Measurements from ENCODE around the gene KCNJ16. TPM values are rescaled to one million over a fixed set of nuclear protein-coding genes. Genes with fewer than 3 reads are reported as not detected.

The KCNJ16 gene
- total RNA-seq, 1 donor from 2014 or later: not detected

DNA sequence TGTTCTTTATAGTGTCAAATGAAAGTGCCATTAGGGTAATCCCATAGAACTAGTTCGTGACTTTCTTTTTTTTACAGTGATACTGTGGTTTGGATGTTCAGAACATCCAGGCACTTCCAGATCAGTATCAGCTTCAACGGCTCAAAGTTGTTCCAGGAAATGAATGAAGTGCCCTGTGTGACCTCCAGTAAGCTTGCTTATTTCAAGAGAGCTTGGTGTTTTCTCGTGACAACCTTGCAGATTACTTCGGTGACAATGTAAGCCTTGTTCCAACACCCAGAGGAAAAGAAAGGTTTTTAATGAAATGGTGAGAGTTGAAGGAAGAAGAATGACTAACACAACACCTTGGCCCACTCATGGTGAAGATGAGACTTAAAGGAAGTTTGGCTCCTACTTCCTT is 16.0 kb upstream of the KCNJ16 start:
- Histone ChIP-seq H3K27me3 (ENCODE audit: control insufficient read depth, insufficient read depth, low read length) (no peaks in the 10 kb centered on the region), H3K36me3 (ENCODE audit: control insufficient read depth, insufficient read depth, low read length) (no peaks in the 10 kb centered on the region), H3K4me3 (ENCODE audit: low read depth, low read length) (no peak overlapping the region)
- TF ChIP-seq, protein P1, sequence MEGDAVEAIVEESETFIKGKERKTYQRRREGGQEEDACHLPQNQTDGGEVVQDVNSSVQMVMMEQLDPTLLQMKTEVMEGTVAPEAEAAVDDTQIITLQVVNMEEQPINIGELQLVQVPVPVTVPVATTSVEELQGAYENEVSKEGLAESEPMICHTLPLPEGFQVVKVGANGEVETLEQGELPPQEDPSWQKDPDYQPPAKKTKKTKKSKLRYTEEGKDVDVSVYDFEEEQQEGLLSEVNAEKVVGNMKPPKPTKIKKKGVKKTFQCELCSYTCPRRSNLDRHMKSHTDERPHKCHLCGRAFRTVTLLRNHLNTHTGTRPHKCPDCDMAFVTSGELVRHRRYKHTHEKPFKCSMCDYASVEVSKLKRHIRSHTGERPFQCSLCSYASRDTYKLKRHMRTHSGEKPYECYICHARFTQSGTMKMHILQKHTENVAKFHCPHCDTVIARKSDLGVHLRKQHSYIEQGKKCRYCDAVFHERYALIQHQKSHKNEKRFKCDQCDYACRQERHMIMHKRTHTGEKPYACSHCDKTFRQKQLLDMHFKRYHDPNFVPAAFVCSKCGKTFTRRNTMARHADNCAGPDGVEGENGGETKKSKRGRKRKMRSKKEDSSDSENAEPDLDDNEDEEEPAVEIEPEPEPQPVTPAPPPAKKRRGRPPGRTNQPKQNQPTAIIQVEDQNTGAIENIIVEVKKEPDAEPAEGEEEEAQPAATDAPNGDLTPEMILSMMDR (IDR thresholded peaks at IDR 0.05; ENCODE audit: insufficient read depth, low read length, severe bottlenecking): no peak
- FAIRE-seq: no peak
- DNase-seq (ENCODE audit: low read depth): no peak

DNA sequence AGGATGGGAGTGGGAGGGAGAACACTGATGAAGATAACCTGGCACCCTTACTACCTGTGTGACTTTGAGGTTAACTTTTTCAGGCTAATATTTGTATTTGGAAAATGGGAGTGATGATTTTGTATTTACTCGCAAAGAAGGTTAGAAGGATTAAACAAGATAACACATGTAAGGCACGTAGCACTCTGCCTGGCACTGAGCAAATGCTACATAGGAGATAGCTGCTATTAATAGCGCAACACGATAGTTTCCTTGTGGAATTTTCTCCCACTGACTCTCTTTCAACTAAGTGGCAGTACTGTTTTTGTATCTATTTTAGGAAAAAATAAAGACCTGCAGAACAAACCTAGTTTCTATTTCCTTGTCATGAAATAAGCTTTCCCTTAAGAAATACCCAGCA is 15.4 kb upstream of the KCNJ16 start:
- H3K4me3 ChIP-seq (ENCODE audit: low read depth, low read length): no peak overlapping the region
- no peaks in the 10 kb centered on the region for H3K27me3 ChIP-seq (ENCODE audit: control insufficient read depth, insufficient read depth, low read length)
- H3K36me3 ChIP-seq (ENCODE audit: control insufficient read depth, insufficient read depth, low read length): no peaks in the 10 kb centered on the region
- DNase-seq (ENCODE audit: low read depth) (no peak), FAIRE-seq (no peak)
- TF ChIP-seq, protein P1 (IDR thresholded peaks at IDR 0.05; ENCODE audit: insufficient read depth, low read length, severe bottlenecking): no peak

GRCh38 chr17:70060415-70060814 is 14.6 kb upstream of the KCNJ16 start:
- DNase-seq (ENCODE audit: low read depth) (no peak), FAIRE-seq (no peak)
- H3K36me3 ChIP-seq (ENCODE audit: control insufficient read depth, insufficient read depth, low read length): no peaks in the 10 kb centered on the region
- TF ChIP-seq, protein P1 (IDR thresholded peaks at IDR 0.05; ENCODE audit: insufficient read depth, low read length, severe bottlenecking): no peak
- H3K4me3 ChIP-seq (ENCODE audit: low read depth, low read length): no peak overlapping the region
- no peaks in the 10 kb centered on the region for H3K27me3 ChIP-seq (ENCODE audit: control insufficient read depth, insufficient read depth, low read length)

GRCh38 chr17:70067134-70067533 is 7.9 kb upstream of the KCNJ16 start:
- DNase-seq (ENCODE audit: low read depth): no peak
- H3K27me3 ChIP-seq (ENCODE audit: control insufficient read depth, insufficient read depth, low read length): no peaks in the 10 kb centered on the region
- FAIRE-seq: no peak

DNA sequence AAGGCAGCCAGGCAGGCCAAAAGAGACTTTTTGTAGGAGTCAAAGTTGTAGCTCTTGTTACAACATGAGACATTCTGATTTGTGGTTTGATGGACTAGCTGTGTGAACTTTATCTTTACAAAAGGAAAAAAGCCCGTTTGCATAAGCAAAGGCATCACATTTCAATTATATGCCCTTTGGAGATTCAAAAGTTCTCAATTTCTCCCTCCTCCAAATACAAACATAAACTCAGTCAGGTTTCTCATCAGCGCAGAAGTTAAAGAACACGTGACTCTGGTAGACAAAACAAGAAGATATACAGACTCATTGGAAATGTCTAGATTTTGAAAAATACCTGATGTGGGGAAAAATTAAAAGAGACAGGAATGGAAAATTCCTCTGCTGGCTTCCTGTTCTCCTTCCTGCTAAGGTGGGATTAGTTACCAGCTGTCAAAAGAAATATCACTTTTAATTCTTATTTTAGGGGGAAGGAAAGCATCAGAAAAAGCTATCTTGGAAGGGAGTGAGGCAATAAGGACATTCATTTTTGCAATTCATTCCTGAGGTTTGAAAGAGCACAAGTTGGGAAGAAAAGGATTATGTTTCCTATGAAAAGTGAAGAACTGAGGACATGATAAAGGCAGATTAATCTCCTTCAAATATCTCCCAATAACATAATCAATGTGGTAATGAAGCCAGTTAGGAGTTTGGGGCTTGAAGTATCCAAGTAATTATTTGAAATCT is 4.6 kb upstream of the KCNJ16 start:
- no peaks in the 10 kb centered on the region for H3K36me3 ChIP-seq (ENCODE audit: control insufficient read depth, insufficient read depth, low read length)
- FAIRE-seq: no peak
- DNase-seq (ENCODE audit: low read depth): no peak
- TF ChIP-seq, protein P1 (IDR thresholded peaks at IDR 0.05; ENCODE audit: insufficient read depth, low read length, severe bottlenecking): no peak
- H3K4me3 ChIP-seq (ENCODE audit: low read depth, low read length): no peak overlapping the region
- H3K27me3 ChIP-seq (ENCODE audit: control insufficient read depth, insufficient read depth, low read length): no peaks in the 10 kb centered on the region

More at GRCh38 chr17:70067134-70067533, 7.9 kb upstream of the KCNJ16 start:
- Histone ChIP-seq H3K4me3 (ENCODE audit: low read depth, low read length) (no peak overlapping the region), H3K36me3 (ENCODE audit: control insufficient read depth, insufficient read depth, low read length) (no peaks in the 10 kb centered on the region)
- TF ChIP-seq, protein P1 (IDR thresholded peaks at IDR 0.05; ENCODE audit: insufficient read depth, low read length, severe bottlenecking): no peak

DNA sequence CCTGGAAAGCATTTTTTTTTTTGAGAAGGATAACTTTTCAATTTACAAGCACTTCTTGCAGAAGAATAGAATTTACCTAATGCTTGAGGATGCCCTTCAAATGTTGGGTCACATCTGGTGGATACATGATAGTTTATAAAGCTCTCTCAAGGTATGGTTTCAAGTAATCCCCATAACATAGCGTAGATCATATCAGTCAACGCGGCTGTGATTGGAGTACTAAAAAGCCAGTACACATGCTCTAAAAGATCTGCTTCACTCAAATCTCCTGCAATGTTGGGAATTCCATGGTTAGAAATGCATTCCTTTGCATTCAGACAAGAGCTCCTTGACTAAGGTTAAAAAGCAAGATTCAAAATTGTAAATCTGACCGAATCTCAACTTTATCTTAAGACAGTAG is 3.9 kb upstream of the KCNJ16 start:
- no peak for FAIRE-seq
- TF ChIP-seq, protein P1 (IDR thresholded peaks at IDR 0.05; ENCODE audit: insufficient read depth, low read length, severe bottlenecking): no peak
- DNase-seq (ENCODE audit: low read depth): no peak
- no peaks in the 10 kb centered on the region for H3K27me3 ChIP-seq (ENCODE audit: control insufficient read depth, insufficient read depth, low read length)
- no peak overlapping the region for H3K4me3 ChIP-seq (ENCODE audit: low read depth, low read length)
- no peaks in the 10 kb centered on the region for H3K36me3 ChIP-seq (ENCODE audit: control insufficient read depth, insufficient read depth, low read length)
